ENCODE results near the gene SYDE1.
"Not testable (repeated sequence)": the region's sequence is repeated elsewhere in the genome, so short reads cannot be mapped to it uniquely, and the experiment has no call there.

The SYDE1 gene, protein sequence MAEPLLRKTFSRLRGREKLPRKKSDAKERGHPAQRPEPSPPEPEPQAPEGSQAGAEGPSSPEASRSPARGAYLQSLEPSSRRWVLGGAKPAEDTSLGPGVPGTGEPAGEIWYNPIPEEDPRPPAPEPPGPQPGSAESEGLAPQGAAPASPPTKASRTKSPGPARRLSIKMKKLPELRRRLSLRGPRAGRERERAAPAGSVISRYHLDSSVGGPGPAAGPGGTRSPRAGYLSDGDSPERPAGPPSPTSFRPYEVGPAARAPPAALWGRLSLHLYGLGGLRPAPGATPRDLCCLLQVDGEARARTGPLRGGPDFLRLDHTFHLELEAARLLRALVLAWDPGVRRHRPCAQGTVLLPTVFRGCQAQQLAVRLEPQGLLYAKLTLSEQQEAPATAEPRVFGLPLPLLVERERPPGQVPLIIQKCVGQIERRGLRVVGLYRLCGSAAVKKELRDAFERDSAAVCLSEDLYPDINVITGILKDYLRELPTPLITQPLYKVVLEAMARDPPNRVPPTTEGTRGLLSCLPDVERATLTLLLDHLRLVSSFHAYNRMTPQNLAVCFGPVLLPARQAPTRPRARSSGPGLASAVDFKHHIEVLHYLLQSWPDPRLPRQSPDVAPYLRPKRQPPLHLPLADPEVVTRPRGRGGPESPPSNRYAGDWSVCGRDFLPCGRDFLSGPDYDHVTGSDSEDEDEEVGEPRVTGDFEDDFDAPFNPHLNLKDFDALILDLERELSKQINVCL

DNA sequence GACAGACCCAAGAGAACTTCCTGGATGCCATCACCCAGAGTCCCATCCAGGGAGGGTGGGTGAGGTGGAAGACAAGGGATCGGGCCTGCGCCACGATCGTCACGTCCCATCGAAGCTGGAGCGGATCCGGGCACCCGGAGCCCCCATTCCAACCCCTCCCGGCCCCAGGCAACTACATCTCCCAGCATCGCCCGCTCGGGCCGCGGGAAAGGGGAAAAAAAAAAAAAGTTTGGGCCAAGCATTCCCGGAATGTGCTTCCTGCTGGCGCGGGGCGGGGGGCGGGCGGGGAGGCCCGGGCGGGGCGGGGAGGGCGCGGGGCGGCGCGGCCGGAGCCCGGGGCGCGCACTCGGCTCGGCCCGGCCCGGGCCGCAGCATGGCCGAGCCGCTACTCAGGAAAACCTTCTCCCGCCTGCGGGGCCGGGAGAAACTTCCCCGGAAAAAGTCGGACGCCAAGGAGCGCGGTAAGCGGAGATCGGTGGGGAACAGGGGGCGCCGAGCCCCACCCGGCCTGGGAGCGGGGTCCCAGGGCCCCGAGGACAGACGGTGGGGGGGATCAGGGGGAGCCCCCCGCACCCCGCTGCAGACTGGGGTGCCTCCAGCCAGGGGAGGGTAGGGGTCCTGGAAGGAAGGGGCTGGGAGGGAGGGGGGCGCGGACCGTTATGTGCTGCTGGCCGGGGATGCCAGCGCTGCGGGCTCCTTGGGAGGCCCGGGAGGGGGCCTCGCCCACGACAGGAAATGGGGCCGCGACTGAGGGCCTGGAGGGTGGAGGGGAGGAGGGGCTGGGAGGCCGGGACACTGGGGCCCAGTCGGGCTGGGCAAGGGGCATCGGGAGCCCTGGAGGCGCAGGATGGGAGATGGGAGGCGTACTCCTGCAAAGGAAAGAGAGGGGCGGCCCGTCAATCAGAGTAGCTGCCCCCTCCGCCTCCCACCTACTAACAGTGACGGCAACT is at the start of gene SYDE1:
Gene SYDE1 (plus strand): TSS at position 341 of the 950 bp plus-strand sequence. CDS start 33 bp downstream, at position 374.
- no peak for DNase-seq

- DNase-seq = no peak
Measured at GRCh38 chr19:15062036-15062435, 45.2 kb upstream of the SYDE1 start.

GRCh38 chr19:15070386-15070785 is 36.8 kb upstream of the SYDE1 start:
- not testable (repeated sequence) for DNase-seq

DNA sequence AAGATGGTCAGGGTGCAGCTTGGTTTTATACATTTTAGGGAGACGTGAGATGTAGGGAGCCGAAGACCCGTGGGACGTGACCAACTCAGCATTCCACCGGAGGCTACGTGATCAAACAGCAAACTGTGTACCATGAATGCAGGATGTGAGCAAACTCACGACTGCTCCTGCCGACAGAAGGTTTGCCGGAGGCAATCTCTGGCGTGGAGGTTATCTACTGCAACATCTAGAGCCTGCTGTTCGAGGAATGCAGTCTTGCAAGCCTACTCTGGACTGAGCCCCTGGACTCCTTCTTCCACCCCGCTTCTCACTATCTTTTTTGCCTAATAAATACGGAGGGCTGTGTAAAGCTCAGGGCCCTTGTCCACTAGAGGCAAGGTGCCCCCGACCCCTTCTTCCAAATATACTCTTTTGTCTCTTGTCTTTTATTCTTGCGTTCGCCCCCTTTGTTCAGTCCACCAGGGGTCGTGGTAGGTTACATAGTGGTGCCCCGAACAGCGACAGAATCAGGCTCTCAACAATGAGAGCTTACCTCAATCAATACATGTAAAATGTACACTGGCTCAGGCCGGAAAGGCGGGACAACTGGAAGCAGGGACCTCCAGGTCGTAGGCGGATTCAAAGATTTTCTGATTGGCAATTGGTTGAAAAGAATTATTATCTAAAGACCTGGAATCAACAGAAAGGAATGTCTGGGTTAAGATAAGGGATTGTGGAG is 34.1 kb upstream of the SYDE1 start:
- DNase-seq = no peak

DNA sequence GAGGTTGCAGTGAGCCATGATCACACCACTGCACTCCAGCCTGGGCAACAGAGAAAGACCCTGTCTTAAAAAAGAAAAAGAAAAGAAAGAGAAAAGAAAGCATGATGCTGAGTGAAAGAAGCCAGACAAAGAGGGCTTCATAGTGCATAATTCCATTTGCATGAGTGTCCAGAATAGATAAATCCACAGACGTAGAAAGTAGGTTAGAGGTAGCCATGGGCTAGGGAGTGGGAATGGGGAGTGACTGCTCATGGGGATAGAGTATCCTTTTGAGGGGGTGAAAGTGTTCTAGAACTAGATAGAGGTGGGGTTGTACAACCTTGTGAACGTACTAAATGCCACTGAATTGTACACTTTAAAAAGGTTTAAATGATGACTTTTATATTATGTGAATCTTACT is 32.8 kb upstream of the SYDE1 start:
- DNase-seq = no peak

DNA sequence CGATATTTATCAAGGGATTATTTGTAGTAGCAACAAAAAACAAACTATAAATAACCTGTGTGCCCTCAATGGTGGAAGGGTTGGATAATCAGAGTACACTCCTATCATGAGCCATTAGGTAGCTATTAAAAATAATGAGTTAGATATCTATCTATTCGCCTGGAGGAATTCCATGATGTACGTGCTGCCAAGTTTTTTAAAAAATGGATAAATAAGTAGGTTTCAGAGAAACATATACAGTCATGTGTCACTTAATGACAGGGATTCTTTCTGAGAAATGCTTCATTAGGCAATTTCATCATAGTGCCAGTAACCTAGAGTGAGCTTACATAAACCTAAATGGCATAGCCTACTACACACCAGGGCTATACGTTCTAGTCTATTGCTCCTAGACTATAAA is 31.4 kb upstream of the SYDE1 start:
- no peak for DNase-seq

- DNase-seq = peak; percentile 27
Measured at GRCh38 chr19:15080002-15080401, 27.2 kb upstream of the SYDE1 start.

DNA sequence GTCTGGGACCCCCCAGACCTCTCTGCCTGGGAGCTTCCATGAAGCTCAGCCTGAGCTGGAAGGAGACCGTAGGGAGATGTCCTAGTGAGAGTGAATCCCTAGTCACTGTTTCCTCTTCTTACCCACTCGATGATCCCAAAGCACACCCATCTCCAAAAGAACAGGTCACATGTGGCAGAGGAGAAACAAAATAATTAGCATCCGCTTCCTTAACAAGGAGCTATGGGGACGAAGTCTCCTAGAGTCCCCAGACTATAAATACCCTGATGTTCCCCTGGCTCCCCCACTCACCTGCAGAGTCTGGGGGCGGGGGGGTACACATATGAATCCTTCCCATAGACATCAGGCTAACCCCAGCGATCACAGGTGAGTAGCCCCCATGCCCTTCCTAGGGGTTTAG is 25.3 kb upstream of the SYDE1 start, which contains the start of gene OR1I1:
Gene OR1I1 (plus strand): TSS at position 301 of the 400 bp plus-strand sequence. CDS start 4,855 bp downstream, outside the sequence.
- DNase-seq = no peak

DNA sequence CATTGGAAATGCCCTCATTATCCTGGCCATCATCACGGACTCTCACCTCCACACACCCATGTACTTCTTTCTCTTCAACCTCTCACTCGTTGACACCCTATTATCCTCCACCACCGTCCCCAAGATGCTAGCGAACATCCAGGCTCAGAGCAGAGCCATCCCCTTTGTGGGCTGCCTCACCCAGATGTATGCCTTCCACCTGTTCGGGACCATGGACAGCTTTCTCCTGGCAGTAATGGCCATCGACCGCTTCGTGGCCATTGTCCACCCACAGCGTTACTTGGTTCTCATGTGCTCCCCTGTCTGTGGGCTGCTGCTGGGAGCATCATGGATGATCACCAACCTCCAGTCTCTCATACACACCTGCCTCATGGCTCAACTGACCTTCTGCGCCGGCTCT is 20.0 kb upstream of the SYDE1 start:
- no peak for DNase-seq

DNA sequence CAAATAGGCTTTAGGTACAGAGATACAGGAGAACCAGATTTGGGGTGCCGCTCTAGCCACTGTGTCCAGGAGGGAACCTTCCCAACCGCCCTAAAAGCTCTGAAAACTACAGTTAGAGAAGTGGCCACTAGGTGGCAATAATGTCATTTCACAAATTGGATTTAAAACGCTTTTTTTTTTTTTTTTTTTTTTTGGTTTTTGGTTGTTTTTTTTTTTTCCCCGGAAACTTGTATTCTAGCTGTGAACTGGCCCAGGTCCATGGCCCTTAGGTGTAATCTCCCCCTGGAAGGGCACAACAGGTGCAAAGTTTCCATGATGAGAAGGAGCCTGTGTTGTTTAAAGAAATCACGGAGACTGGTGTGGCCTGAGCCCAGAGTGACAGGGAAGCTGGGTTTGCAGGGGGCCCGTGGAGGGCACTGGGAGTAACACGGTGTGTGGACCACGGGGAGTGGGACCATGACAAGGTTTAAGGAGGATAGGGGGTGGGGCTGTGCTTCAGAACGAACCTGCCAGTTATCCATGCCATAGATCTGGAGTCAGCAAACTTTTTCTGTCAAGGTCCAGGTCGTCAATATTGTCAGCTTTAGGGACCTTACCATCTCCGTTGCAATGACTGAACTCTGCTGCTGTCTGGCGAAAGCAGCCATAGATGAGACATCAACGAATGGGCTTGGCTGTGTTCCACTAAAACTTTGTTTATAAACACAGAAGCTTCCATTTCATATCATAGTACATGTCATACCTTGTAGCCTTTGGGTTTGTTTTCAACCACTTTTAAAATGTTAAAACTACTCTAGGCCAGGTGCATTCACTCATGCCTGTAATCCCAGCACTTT is 15.1 kb upstream of the SYDE1 start:
- DNase-seq = peak; percentile 88

DNA sequence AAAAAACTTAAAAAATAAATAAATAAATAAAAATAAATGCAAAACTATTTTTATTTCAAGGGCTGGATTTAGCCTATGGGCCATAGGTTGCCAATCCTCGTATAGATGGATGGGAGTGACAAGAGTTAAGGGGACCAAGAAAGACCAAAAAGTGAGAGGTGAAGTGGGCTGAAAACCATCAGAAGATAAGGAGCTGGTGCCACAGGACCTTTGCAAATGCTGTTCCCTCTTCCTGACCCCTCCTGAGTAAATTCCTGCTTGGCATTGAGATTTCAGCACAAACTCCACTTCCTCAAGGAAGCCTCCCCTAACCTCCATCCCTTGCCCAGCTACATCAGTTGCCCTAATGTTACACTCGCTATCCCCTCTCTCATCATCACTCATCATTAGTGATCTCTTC is 14.2 kb upstream of the SYDE1 start:
- DNase-seq = no peak

- no peak for DNase-seq
Measured at GRCh38 chr19:15096223-15096622, 11.0 kb upstream of the SYDE1 start.

DNA sequence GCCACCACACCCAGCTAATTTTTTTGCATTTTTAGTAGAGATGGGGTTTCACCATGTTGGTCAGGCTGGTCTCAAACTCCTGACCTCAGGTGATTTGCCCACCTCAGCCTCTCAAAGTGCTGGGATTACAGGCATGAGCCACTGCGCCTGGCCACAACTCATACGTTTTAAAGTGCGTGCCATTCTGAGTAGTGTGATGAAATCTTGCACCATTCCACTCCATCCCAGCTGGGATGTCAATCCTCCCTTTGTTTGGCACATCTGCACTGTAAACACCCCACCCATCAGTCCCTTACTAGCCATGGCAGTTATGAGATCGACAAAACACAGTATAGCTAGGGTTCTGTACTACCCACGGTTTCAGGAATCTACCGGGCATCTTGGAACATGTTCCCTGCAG is 9.2 kb upstream of the SYDE1 start:
- not testable (repeated sequence) for DNase-seq

- DNase-seq = no peak
Measured at GRCh38 chr19:15098460-15098859, 8.7 kb upstream of the SYDE1 start.

DNA sequence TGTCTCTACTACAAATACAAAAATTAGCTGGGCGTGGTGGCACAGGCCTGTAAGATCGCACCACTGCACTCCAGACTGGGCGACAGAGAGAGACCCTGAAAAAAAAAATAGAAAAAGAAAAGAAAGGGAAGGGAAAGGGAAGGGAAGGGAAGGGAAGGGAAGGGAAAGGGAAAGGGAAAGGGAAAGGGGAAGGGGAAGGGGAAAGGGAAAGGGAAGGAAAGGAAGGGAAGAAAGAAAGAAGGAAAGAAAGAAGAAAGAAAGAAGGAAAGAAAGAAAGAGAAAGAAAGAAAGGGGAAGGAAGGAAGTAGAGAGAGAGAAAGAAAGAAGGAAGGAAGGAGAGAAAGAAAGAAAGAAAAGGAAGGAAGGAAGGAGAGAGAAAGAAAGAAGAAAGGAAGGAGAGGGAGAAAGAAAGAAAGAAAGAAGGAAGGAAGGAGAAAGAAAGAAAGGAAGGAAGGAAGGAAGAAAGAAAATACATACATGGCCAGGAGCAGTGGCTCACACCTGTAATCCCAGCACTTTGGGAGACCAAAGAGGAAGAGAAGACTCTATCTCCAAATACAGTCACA is 8.1 kb upstream of the SYDE1 start:
- DNase-seq = no peak

- DNase-seq = peak; percentile 68
Measured at GRCh38 chr19:15101479-15102082, 5.6 kb upstream of the SYDE1 start.

- no peak for DNase-seq
Measured at GRCh38 chr19:15104003-15104402, 3.2 kb upstream of the SYDE1 start.

- DNase-seq = no peak
Measured at GRCh38 chr19:15104411-15104810, 2.8 kb upstream of the SYDE1 start.

DNA sequence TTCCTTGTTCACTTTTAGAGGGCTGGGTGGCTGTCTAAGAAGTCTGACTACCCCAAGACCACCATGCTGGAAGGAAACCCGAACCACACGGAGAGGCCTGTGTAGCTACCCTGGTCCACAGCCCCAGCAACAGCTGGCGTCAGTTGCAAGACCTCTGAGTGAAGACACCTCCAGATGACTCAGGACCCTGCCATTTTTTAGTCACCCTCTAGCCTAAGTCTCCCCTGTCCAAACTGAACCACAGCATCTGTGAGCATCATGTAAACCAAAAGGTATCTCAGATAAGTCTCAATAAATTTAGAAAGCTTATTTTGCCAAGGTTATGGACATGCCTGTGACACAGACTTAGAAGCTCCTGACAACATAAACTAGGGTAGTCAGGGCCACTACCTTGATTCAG is 2.2 kb upstream of the SYDE1 start:
- DNase-seq = no peak

DNA sequence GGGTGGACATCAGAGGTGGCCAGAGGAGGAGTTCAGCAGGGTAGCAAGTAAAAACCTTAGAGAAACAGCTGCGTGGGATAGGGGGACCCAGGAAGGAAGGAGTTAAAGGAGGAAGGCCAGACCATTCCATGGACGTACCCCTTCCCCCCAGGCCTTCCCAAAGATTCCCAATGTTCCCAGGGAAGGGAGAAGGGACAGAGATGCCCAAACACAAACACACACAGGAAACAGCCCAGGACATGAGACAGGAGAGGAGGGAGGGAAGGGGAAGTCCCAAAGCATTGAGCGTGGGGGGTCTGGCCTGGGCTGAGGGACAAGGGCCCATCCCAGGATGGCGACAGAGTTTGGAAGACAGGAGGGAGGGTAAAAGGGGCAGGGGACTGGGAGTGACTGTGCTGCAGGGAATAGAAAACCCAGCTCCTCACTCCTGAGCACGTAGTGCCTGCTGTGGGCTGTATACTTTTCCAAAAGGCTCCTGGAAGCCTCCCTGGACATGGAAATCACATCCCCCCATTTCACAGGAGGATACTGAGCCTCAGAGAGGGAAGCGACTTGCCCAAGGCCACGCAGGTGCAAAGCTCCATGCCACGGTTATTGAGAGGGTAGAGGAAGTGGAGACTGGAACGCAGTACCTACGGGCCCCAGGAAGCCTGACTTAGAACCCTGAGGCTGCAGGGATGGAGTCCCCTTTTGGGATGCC is 1.1 kb downstream of the SYDE1 start:
- DNase-seq = no peak

Measured in hematopoietic multipotent progenitor cell treated with erythropoietin and hydrocortisone succinate and interleukin-3 and kit ligand, for 6 days (in vitro differentiated cells).